HEK293T (cell line): ENCODE results near the gene MKNK1.

Experiments used
- ARNT ChIP-seq: fragments of 450-650 bp; IDR thresholded peaks from 2 replicates; pipeline ENCODE4 v1.6.1; 2017; ENCODE audit warnings: mild to moderate bottlenecking
- BHLHE40 ChIP-seq: fragments of 450-650 bp; IDR thresholded peaks from 2 replicates; pipeline ENCODE4 v1.6.1; 2016; ENCODE audit warnings: mild to moderate bottlenecking, moderate library complexity, borderline replicate concordance
- ELF4 ChIP-seq: fragments of 450-650 bp; IDR thresholded peaks from 2 replicates; pipeline ENCODE4 v1.6.1; 2017; ENCODE audit warnings: antibody characterized with exemption
- FOXA1 ChIP-seq: fragments of 450-650 bp; IDR thresholded peaks from 2 replicates; pipeline ENCODE4 v1.6.1; 2016; ENCODE audit warnings: mild to moderate bottlenecking
- FOXK2 ChIP-seq: fragments of 450-650 bp; IDR thresholded peaks from 2 replicates; pipeline ENCODE4 v1.6.1; 2016; ENCODE audit warnings: mild to moderate bottlenecking
- FOXM1 ChIP-seq: fragments of 450-650 bp; IDR thresholded peaks from 2 replicates; pipeline ENCODE4 v1.6.1; 2017; ENCODE audit warnings: mild to moderate bottlenecking, borderline replicate concordance
- HDGF ChIP-seq: fragments of 450-650 bp; IDR thresholded peaks from 2 replicates; pipeline ENCODE4 v1.6.1; 2017; ENCODE audit warnings: antibody characterized with exemption, borderline replicate concordance
- LEF1 ChIP-seq: fragments of 450-650 bp; IDR thresholded peaks from 2 replicates; pipeline ENCODE4 v1.6.1; 2017; ENCODE audit warnings: mild to moderate bottlenecking, borderline replicate concordance
- NFRKB ChIP-seq: fragments of 450-650 bp; IDR thresholded peaks from 2 replicates; pipeline ENCODE4 v1.6.1; 2016; ENCODE audit warnings: mild to moderate bottlenecking, moderate library complexity
- SP1 ChIP-seq: fragments of 450-650 bp; IDR thresholded peaks from 2 replicates; pipeline ENCODE4 v1.6.1; 2017
- SUZ12 ChIP-seq: fragments of 450-650 bp; IDR thresholded peaks from 2 replicates; pipeline ENCODE4 v1.6.1; 2016; ENCODE audit warnings: mild to moderate bottlenecking
- TARDBP ChIP-seq: fragments of 450-650 bp; IDR thresholded peaks from 2 replicates; pipeline ENCODE4 v1.6.1; 2016
- ZNF384 ChIP-seq: fragments of 450-650 bp; IDR thresholded peaks from 2 replicates; pipeline ENCODE4 v1.6.1; 2016

DNA sequence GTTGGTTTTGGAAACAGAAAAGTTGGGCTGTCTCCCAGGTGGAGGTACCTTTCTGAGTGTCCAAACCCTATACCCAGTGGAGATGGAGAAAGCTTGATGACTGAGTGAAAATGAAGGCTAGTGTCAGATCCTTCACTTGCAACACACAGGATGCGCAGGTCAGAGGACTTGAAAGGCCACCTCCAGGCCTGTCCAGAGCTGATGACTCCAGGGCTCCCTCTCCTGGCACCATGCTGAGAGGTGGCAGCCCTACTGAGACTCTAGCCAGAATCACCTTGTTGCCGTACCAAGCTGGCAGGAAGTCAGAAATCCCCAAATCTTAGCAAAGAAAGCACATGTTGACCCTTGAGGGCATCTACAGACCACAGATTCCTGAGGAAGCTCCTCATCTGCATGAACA, 69.0 kb downstream of the MKNK1 start:
- TF ChIP-seq SP1 = no peak
- TF ChIP-seq NFRKB = no peak
- no peak for TF ChIP-seq ZNF384
- TF ChIP-seq ARNT = no peak
- no peak for TF ChIP-seq ELF4
- no peak for TF ChIP-seq HDGF
- TF ChIP-seq FOXA1 = no peak
- TF ChIP-seq SUZ12 = no peak
- no peak for TF ChIP-seq FOXM1
- no peak for TF ChIP-seq FOXK2
- TF ChIP-seq LEF1 = no peak
- TF ChIP-seq TARDBP = no peak
- TF ChIP-seq BHLHE40 = no peak
